Neural progenitor cell (in vitro differentiated cells): Measurements from ENCODE around the gene HM13. TPM values are rescaled to one million over a fixed set of nuclear protein-coding genes. Genes with fewer than 3 reads are reported as not detected.

Source experiments
- DNase-seq: peaks from one replicate; pipeline ENCODE4 v3.0.0-alpha.2; 2016; ENCODE audit warnings: low spot score
- H2AFZ ChIP-seq: fragments of 200-600 bp; sonication (generic); replicated peaks from 2 replicates; pipeline ENCODE4 v1.6.1; 2016; ENCODE audit warnings: antibody characterized with exemption
- H3F3A ChIP-seq: fragments of 200-600 bp; sonication (generic); 2 replicates; pipeline ENCODE4 v1.6.1; 2016; ENCODE audit warnings: antibody characterized with exemption, low read depth
- H3K27ac ChIP-seq: fragments of 200-600 bp; sonication (generic); 2 replicates; pipeline ENCODE4 v1.5.1; 2016; ENCODE audit warnings: mild to moderate bottlenecking
- H3K27me3 ChIP-seq: fragments of 200-600 bp; sonication (generic); 2 replicates; pipeline ENCODE4 v1.6.1; 2016; ENCODE audit warnings: mild to moderate bottlenecking, moderate library complexity
- H3K36me3 ChIP-seq: fragments of 200-600 bp; sonication (generic); 2 replicates; pipeline ENCODE4 v1.5.1; 2016
- H3K4me1 ChIP-seq: fragments of 200-600 bp; sonication (generic); 2 replicates; pipeline ENCODE4 v1.6.1; 2016; ENCODE audit warnings: mixed run types
- H3K4me2 ChIP-seq: fragments of 200-600 bp; sonication (generic); 2 replicates; pipeline ENCODE4 v1.6.1; 2016
- H3K4me3 ChIP-seq: fragments of 200-600 bp; sonication (generic); 2 replicates; pipeline ENCODE4 v1.5.1; 2016
- H3K79me2 ChIP-seq: fragments of 200-600 bp; sonication (generic); 2 replicates; pipeline ENCODE4 v1.6.1; 2016; ENCODE audit warnings: low read depth
- H3K9ac ChIP-seq: fragments of 200-600 bp; sonication (generic); 2 replicates; pipeline ENCODE4 v1.6.1; 2016
- H3K9me3 ChIP-seq: fragments of 200-600 bp; sonication (generic); 2 replicates; pipeline ENCODE4 v1.5.1; 2016; ENCODE audit warnings: low read depth
- H4K20me1 ChIP-seq: fragments of 200-600 bp; sonication (generic); 2 replicates; pipeline ENCODE4 v1.6.1; 2016; ENCODE audit warnings: low read depth
- H3K27ac Mint-ChIP-seq: 3 replicates; pipeline ENCODE4 v1.8.0; 2021; ENCODE audit warnings: mixed read lengths
- H3K27me3 Mint-ChIP-seq: 2 replicates; pipeline ENCODE4 v1.8.0; 2022; ENCODE audit warnings: low read depth, mild to moderate bottlenecking, inconsistent platforms, moderate library complexity, mixed read lengths; ENCODE audit not compliant: insufficient read depth
- H3K36me3 Mint-ChIP-seq: 3 replicates; pipeline ENCODE4 v1.8.0; 2021; ENCODE audit warnings: mixed read lengths
- H3K4me1 Mint-ChIP-seq: 3 replicates; pipeline ENCODE4 v1.8.0; 2021; ENCODE audit warnings: mixed read lengths
- H3K4me3 Mint-ChIP-seq: 3 replicates; pipeline ENCODE4 v1.8.0; 2021; ENCODE audit warnings: mild to moderate bottlenecking, moderate library complexity, mixed read lengths
- H3K9me3 Mint-ChIP-seq: 3 replicates; pipeline ENCODE4 v1.8.0; 2020; ENCODE audit warnings: mixed read lengths
- EZH2 ChIP-seq: fragments of 200-600 bp; sonication (generic); IDR thresholded peaks from 2 replicates; pipeline ENCODE4 v1.6.1; 2017; ENCODE audit warnings: antibody characterized with exemption, mild to moderate bottlenecking, moderate library complexity
- EZH2phosphoT487 ChIP-seq: fragments of 200-600 bp; sonication (generic); IDR thresholded peaks from 2 replicates; pipeline ENCODE4 v1.6.1; 2017; ENCODE audit warnings: antibody characterized with exemption
- total RNA-seq: library from RNA; depleted of rRNA; stranded (reverse); fragments of >200 nt; gene quantifications from 2 replicates; pipeline ENCODE4 v1.2.3, GENCODE V29; 2015; ENCODE audit warnings: low replicate concordance
- TF ChIP-seq, protein P1 (sequence below): fragments of 200-600 bp; sonication (generic); IDR thresholded peaks from 2 replicates; pipeline ENCODE4 v1.5.1; 2017; ENCODE audit warnings: antibody characterized with exemption, mild to moderate bottlenecking

HM13 gene
- total RNA-seq, 1 donor from 2014 or later: 46.2 TPM

DNA sequence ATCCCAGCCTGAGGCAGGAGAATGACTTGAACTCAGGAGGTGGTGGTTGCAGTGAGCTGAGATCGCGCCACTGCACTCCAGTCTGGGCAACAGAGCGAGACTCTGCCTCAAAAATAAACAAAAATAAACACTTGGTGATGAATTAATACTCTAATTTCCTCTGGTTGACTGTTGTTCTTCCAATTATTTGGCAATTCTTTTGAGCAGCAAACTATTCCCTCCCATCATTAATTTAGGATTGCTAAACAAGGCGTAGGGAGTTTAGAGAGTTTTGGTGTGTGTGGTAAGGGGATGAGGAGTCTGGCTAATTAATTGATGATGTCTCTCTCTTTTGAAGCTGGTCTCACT is 88.2 kb downstream of the HM13 start:
- Histone ChIP-seq H3F3A (peaks cover 36% of the 10 kb centered on the region), H3K27ac (no peak overlapping the region), H3K27me3 (peaks cover 14% of the 10 kb centered on the region), H3K36me3 (no peaks in the 10 kb centered on the region), H3K4me3 (no peak overlapping the region), H3K9me3 (no peaks in the 10 kb centered on the region), H4K20me1 (peaks cover 19% of the 10 kb centered on the region), H3K4me1 (peaks cover 12% of the 10 kb centered on the region), H3K79me2 (peaks cover 23% of the 10 kb centered on the region), H3K4me2 (no peak overlapping the region), H2AFZ (no peak overlapping the region), H3K9ac (no peak overlapping the region)
- DNase-seq: no peak
- peak overlapping the region; percentile 100 for H3K27ac Mint-ChIP-seq
- H3K4me1 Mint-ChIP-seq: peaks cover 26% of the 10 kb centered on the region
- peaks cover 13% of the 10 kb centered on the region for H3K27me3 Mint-ChIP-seq
- H3K36me3 Mint-ChIP-seq: peaks cover 15% of the 10 kb centered on the region
- H3K4me3 Mint-ChIP-seq: peak overlapping the region; percentile 69
- TF ChIP-seq EZH2 (no peak), EZH2phosphoT487 (no peak)
- TF ChIP-seq, protein P1, sequence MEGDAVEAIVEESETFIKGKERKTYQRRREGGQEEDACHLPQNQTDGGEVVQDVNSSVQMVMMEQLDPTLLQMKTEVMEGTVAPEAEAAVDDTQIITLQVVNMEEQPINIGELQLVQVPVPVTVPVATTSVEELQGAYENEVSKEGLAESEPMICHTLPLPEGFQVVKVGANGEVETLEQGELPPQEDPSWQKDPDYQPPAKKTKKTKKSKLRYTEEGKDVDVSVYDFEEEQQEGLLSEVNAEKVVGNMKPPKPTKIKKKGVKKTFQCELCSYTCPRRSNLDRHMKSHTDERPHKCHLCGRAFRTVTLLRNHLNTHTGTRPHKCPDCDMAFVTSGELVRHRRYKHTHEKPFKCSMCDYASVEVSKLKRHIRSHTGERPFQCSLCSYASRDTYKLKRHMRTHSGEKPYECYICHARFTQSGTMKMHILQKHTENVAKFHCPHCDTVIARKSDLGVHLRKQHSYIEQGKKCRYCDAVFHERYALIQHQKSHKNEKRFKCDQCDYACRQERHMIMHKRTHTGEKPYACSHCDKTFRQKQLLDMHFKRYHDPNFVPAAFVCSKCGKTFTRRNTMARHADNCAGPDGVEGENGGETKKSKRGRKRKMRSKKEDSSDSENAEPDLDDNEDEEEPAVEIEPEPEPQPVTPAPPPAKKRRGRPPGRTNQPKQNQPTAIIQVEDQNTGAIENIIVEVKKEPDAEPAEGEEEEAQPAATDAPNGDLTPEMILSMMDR: no peak
- no peaks in the 10 kb centered on the region for H3K9me3 Mint-ChIP-seq

DNA sequence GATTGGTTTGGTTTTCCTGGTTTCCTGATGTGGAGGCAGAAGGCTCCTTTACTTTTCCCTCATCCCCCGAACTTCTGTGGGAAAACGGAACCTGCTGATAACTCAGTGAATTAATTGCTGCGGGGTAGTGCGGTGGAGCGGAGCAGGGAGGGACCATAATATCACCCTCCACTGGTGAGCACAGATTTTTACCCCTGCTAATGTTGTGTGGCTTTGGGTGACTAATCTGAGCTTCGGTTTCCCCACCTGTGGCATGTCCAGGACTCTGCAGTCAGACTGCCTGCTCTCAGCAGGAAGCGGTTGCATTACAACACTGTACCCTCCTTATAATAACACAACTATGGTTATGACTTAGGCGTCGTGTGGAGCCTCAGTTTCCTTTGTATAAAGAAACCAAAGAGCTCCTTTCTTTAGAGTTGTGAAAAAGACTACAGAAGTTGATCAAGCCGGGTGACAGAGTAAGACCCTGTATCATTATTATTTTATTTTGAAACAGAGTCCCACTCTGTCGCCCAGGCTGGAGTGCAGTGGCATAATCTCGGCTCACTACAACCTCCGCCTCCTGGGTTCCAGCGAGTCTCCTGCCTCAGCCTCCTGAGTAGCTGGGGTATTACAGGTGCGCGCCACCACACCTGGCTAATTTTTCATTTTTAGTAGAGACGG is 88.7 kb downstream of the HM13 start:
- H3K4me2 ChIP-seq: no peak overlapping the region
- no peaks in the 10 kb centered on the region for H3K36me3 ChIP-seq
- H3K27me3 ChIP-seq: peaks cover 19% of the 10 kb centered on the region
- no peak overlapping the region for H3K4me3 ChIP-seq
- peaks cover 23% of the 10 kb centered on the region for H3K79me2 ChIP-seq
- peak overlapping the region; percentile 100 for H3K27ac Mint-ChIP-seq
- H3K9me3 ChIP-seq: no peaks in the 10 kb centered on the region
- H3K4me1 ChIP-seq: peaks cover 17% of the 10 kb centered on the region
- H2AFZ ChIP-seq: no peak overlapping the region
- no peak overlapping the region for H3K9ac ChIP-seq
- peaks cover 16% of the 10 kb centered on the region for H3K36me3 Mint-ChIP-seq
- H3K27me3 Mint-ChIP-seq: peaks cover 15% of the 10 kb centered on the region
- H3K4me3 Mint-ChIP-seq: peak overlapping the region; percentile 69
- peaks cover 19% of the 10 kb centered on the region for H4K20me1 ChIP-seq
- DNase-seq: no peak
- H3K4me1 Mint-ChIP-seq: peaks cover 31% of the 10 kb centered on the region
- no peak overlapping the region for H3K27ac ChIP-seq
- peaks cover 39% of the 10 kb centered on the region for H3F3A ChIP-seq
- TF ChIP-seq EZH2 (no peak), EZH2phosphoT487 (no peak)
- TF ChIP-seq, protein P1: no peak
- no peaks in the 10 kb centered on the region for H3K9me3 Mint-ChIP-seq

DNA sequence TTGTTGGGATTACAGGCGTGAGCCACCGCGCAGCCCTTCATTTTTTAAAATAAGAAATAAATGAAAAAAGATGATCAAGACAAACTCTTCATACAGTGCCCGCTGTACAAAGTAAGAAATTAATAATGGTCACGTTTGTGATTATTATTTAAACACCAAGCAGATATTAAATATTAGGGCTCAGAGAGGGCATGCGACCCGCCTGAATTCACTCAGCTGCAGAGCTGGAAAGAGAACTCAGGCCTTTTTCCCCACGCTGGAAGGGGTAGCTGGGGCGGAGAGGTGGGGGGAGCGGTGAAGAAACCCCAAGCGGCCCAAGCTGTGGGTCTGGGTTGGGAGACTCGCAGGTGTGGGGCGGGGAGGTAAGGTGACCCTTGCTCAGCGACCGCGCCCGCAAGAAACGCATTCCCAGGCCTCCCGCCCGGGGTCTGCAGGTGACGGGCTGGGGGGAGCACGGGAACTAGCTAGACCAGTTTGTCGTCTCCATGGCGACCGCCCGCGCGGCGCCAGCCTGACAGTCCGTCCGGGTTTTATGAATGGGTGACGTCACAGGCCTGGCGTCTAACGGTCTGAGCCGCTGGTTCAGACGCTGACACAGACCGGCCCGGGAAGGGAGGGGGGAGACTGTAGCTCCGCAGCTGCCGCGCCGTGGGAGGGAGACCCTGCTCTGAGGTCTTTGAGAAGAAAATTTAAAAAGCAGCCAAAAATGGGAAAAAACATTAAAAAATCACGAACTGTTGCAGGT is 89.8 kb downstream of the HM13 start:
- H3K4me3 Mint-ChIP-seq: peak overlapping the region; percentile 99
- Histone ChIP-seq H3K9me3 (no peaks in the 10 kb centered on the region), H3K4me1 (peaks cover 27% of the 10 kb centered on the region), H2AFZ (no peak overlapping the region), H3K27ac (peak overlapping the region; percentile 98), H3K4me3 (peak overlapping the region; percentile 77), H3F3A (peaks cover 50% of the 10 kb centered on the region), H3K79me2 (peaks cover 23% of the 10 kb centered on the region), H3K9ac (peak overlapping the region; percentile 61), H3K27me3 (peaks cover 22% of the 10 kb centered on the region), H3K36me3 (no peaks in the 10 kb centered on the region), H3K4me2 (peak overlapping the region; percentile 86), H4K20me1 (peaks cover 19% of the 10 kb centered on the region)
- peak; percentile 100 for DNase-seq
- peaks cover 15% of the 10 kb centered on the region for H3K27me3 Mint-ChIP-seq
- peak overlapping the region; percentile 95 for H3K27ac Mint-ChIP-seq
- peaks cover 39% of the 10 kb centered on the region for H3K4me1 Mint-ChIP-seq
- peaks cover 16% of the 10 kb centered on the region for H3K36me3 Mint-ChIP-seq
- TF ChIP-seq, protein P1: no peak
- no peak for TF ChIP-seq EZH2
- no peak for TF ChIP-seq EZH2phosphoT487
- H3K9me3 Mint-ChIP-seq: no peaks in the 10 kb centered on the region
